ENCODE results near the gene GNRH2.

The GNRH2 gene

GRCh38 chr20:3044336-3044965 is 1.0 kb downstream of the GNRH2 start:
- H3K4me3 ChIP-seq (ENCODE audit: low read depth, low read length) = peak overlapping the region; percentile 92
- DNase-seq (ENCODE audit: low read depth) = no peak

GRCh38 chr20:3045042-3045815 is 1.8 kb downstream of the GNRH2 start:
- TF ChIP-seq POLR2A (IDR thresholded peaks at IDR 0.05; ENCODE audit: extremely low read depth, insufficient read length) = no peak
- TF ChIP-seq MYC (IDR thresholded peaks at IDR 0.05; ENCODE audit: low read depth, low read length) = 0 out of 2 replicates have a peak, but pooled peaks have one; percentile 23
- H3K4me3 ChIP-seq (ENCODE audit: low read depth, low read length) = peak overlapping the region; percentile 92
- DNase-seq (ENCODE audit: low read depth) = peak; percentile 97

More at GRCh38 chr20:3044336-3044965, 1.0 kb downstream of the GNRH2 start:
- TF ChIP-seq MAX (IDR thresholded peaks at IDR 0.05; ENCODE audit: low read depth, low read length) (no peak), POLR2A (IDR thresholded peaks at IDR 0.05; ENCODE audit: extremely low read depth, insufficient read length) (no peak), MYC (IDR thresholded peaks at IDR 0.05; ENCODE audit: low read depth, low read length) (no peak), CTCF (IDR thresholded peaks at IDR 0.05; ENCODE audit: low read depth, low read length) (no peak)

GRCh38 chr20:3045816-3046676 is 2.6 kb downstream of the GNRH2 start, which contains the start of gene MRPS26:
Gene MRPS26 (plus strand): TSS chr20:3046052. CDS start chr20:3046069, 17 bp downstream.
- DNase-seq (ENCODE audit: low read depth) = peak; percentile 65
- peak within 1 kb of the TSS; percentile 92 for H3K4me3 ChIP-seq (ENCODE audit: low read depth, low read length)
- TF ChIP-seq CTCF (IDR thresholded peaks at IDR 0.05; ENCODE audit: low read depth, low read length) (no peak), MAX (IDR thresholded peaks at IDR 0.05; ENCODE audit: low read depth, low read length) (peak; percentile 79), POLR2A (IDR thresholded peaks at IDR 0.05; ENCODE audit: extremely low read depth, insufficient read length) (peak; percentile 89), MYC (IDR thresholded peaks at IDR 0.05; ENCODE audit: low read depth, low read length) (peak; percentile 84)

- no peak for DNase-seq (ENCODE audit: low read depth)
Observed at GRCh38 chr20:3046677-3047462, 3.4 kb downstream of the GNRH2 start.

More at GRCh38 chr20:3046677-3047462, 3.4 kb downstream of the GNRH2 start:
- peak overlapping the region; percentile 92 for H3K4me3 ChIP-seq (ENCODE audit: low read depth, low read length)
- TF ChIP-seq MAX (IDR thresholded peaks at IDR 0.05; ENCODE audit: low read depth, low read length) = no peak
- no peak for TF ChIP-seq CTCF (IDR thresholded peaks at IDR 0.05; ENCODE audit: low read depth, low read length)
- no peak for TF ChIP-seq POLR2A (IDR thresholded peaks at IDR 0.05; ENCODE audit: extremely low read depth, insufficient read length)
- no peak for TF ChIP-seq MYC (IDR thresholded peaks at IDR 0.05; ENCODE audit: low read depth, low read length)
